GM10266 (cell line): Measurements from ENCODE around the gene MSH2.

Source experiments
- DNase-seq: peaks from one replicate; pipeline ENCODE4 v3.0.0; 2012; ENCODE audit errors: extremely low spot score
- CTCF ChIP-seq: IDR thresholded peaks from 2 replicates; pipeline ENCODE4 v1.5.1; 2012; ENCODE audit warnings: mild to moderate bottlenecking, low read depth; ENCODE audit not compliant: control insufficient read depth, insufficient read depth; ENCODE audit errors: missing control alignments

The MSH2 gene

GRCh38 chr2:47519604-47520301 lies 116.8 kb downstream of the MSH2 start:
- TF ChIP-seq CTCF: no peak
- no peak for DNase-seq

- no peak for DNase-seq
- no peak for TF ChIP-seq CTCF
Observed at GRCh38 chr2:47520302-47520630, 117.3 kb downstream of the MSH2 start.

- peak; percentile 88 for DNase-seq
- TF ChIP-seq CTCF: peak; percentile 53
Observed at GRCh38 chr2:47520825-47521665, 118.1 kb downstream of the MSH2 start.

- DNase-seq: peak; percentile 39
- TF ChIP-seq CTCF: no peak
Observed at GRCh38 chr2:47521666-47522285, 118.8 kb downstream of the MSH2 start.

- no peak for DNase-seq
- no peak for TF ChIP-seq CTCF
Observed at GRCh38 chr2:47525167-47525566, 122.2 kb downstream of the MSH2 start.

- no peak for TF ChIP-seq CTCF
- DNase-seq: no peak
Observed at GRCh38 chr2:47528455-47528854, 125.5 kb downstream of the MSH2 start.
